GM10248 (cell line): Measurements from ENCODE around the gene SMARCD1.
"Not testable (repeated sequence)": the region's sequence is repeated elsewhere in the genome, so short reads cannot be mapped to it uniquely, and the experiment has no call there.

Experiments used
- CTCF ChIA-PET: fragments of 300-600 bp; sonication (Branson Sonifier 250); formaldehyde crosslinking; extraction: SDS; loops from one replicate; lab custom pipeline; 2021; ENCODE audit warnings: antibody characterized with exemption; lab: Yijun Ruan, JAX
- POLR2A ChIA-PET: fragments of 350-650 bp; sonication (Branson Sonifier 250); formaldehyde crosslinking; extraction: SDS; loops from one replicate; lab custom pipeline; 2020; ENCODE audit warnings: antibody characterized with exemption; lab: Yijun Ruan, JAX
- DNase-seq: peaks from one replicate; pipeline ENCODE4 v3.0.0; 2012; ENCODE audit errors: extremely low spot score
- TF ChIP-seq, protein P1 (sequence below): IDR thresholded peaks from 2 replicates; pipeline ENCODE4 v1.5.1; 2012; ENCODE audit warnings: mild to moderate bottlenecking, low read depth; ENCODE audit errors: extremely low read depth, missing control alignments, control extremely low read depth

SMARCD1 gene

DNA sequence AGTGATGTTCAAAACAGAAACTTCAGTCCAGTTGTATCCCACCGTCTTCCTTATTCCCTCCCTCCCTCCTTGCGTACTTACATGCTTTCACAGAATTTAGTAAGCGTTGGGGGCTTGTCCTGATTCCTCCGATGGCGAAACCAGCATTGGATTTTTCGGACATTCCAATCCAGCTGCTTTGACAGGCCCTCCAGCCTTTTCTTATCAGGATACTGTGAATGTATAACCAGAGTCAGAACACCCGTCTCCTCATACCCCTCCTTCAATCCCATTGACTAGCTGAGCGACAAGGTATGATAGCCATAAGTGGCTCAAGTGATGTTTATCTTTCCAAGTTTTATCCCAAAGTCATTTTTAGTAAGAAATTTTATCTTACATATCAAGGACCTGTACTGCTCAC lies 57.9 kb downstream of the SMARCD1 start:
- ChIA-PET POLR2A (no interaction called here), CTCF (interaction anchor here (1.0 to 11.0 kb wide), 6 partner anchors 10 to 72 kb away, joined by 3 to 54 read pairs (median 6); partner anchors contain the start of gene COX14)
- DNase-seq, result no peak
- TF ChIP-seq, protein P1, sequence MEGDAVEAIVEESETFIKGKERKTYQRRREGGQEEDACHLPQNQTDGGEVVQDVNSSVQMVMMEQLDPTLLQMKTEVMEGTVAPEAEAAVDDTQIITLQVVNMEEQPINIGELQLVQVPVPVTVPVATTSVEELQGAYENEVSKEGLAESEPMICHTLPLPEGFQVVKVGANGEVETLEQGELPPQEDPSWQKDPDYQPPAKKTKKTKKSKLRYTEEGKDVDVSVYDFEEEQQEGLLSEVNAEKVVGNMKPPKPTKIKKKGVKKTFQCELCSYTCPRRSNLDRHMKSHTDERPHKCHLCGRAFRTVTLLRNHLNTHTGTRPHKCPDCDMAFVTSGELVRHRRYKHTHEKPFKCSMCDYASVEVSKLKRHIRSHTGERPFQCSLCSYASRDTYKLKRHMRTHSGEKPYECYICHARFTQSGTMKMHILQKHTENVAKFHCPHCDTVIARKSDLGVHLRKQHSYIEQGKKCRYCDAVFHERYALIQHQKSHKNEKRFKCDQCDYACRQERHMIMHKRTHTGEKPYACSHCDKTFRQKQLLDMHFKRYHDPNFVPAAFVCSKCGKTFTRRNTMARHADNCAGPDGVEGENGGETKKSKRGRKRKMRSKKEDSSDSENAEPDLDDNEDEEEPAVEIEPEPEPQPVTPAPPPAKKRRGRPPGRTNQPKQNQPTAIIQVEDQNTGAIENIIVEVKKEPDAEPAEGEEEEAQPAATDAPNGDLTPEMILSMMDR, result no peak

DNA sequence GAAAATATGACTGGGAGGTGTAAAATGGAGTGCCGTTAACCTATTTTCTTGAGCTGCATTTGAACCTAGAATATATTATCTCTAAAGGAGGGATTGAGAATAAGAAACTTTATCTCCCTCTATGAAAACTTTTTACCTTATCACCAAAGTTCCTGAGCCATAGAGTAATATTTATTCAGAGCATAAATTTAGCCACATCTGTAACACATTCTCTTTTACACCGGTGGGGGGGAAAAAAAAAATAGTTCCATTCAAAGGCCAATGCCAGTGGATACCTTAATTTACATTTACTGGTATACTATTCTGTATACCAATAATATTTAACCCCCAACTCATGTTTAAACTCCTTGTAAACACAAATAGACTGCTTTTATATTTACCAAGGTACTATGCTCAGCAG lies 60.3 kb downstream of the SMARCD1 start:
- TF ChIP-seq, protein P1, result no peak
- DNase-seq, result no peak
- ChIA-PET POLR2A (interaction anchor here (0.6 kb wide), 1 partner anchor 61 kb away, joined by 6 read pairs; no protein-coding TSS in a partner anchor), CTCF (interaction anchor here (1.1 to 11.0 kb wide), 7 partner anchors 8 to 75 kb away, joined by 3 to 54 read pairs (median 6); partner anchors contain the start of gene COX14)

GRCh38 chr12:50147281-50147680 lies 62.1 kb downstream of the SMARCD1 start:
- TF ChIP-seq, protein P1, result no peak
- ChIA-PET POLR2A (interaction anchor here (0.6 kb wide), 1 partner anchor 24 kb away, joined by 3 read pairs; no protein-coding TSS in a partner anchor), CTCF (interaction anchor here (1.1 to 11.0 kb wide), 11 partner anchors 7 to 73 kb away, joined by 3 to 54 read pairs (median 4); partner anchors contain the start of genes CERS5 and COX14)
- DNase-seq, result no peak

DNA sequence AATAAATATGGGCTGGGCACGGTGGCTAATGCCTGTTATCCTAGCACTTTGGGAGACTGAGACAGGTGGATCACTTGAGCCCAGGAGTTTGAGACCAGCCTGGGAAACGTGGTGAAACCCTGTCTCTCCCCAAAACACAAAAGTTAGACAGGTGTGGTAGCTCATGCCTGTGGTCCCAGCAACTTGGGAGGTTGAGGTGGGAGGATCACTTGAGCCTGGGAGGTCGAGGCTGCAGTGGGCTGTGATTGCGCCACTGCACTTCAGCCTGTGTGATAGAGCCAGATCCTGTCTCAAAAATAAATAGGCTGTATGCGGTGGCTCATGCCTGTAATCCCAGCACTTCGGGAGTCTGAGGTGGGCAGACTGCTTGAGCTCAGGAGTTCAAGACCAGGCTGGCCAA lies 62.9 kb downstream of the SMARCD1 start:
- not testable (repeated sequence) for DNase-seq
- ChIA-PET POLR2A (interaction anchor here (0.6 kb wide), 1 partner anchor 23 kb away, joined by 3 read pairs; no protein-coding TSS in a partner anchor), CTCF (interaction anchor here (1.1 to 11.0 kb wide), 8 partner anchors 9 to 73 kb away, joined by 3 to 54 read pairs (median 4); partner anchors contain the start of genes CERS5 and COX14)

GRCh38 chr12:50149311-50149710 lies 64.2 kb downstream of the SMARCD1 start:
- POLR2A ChIA-PET, result no interaction called here
- DNase-seq, result no peak
- TF ChIP-seq, protein P1, result no peak
- CTCF ChIA-PET, result interaction anchor here (0.9 to 6.1 kb wide), 9 partner anchors 8 to 165 kb away, joined by 3 to 38 read pairs (median 4); partner anchors contain the start of genes CERS5 and COX14
